T47D (cell line): Measurements from ENCODE around the gene ITGAV.

ENCODE experiments used
- DNase-seq, 2 experiments: peaks; one replicate each; pipeline versions ENCODE4 v3.0.0 to v3.0.0-alpha.2; 2011 to 2012; ENCODE audit warnings: low read depth in 1 of 2, low spot score in 1 of 2
- JUND ChIP-seq: IDR thresholded peaks from 2 replicates; pipeline ENCODE4 v1.6.1; 2012; ENCODE audit warnings: low read depth
- in situ Hi-C: cut with HindIII; loops from 2 replicates; pipeline ENCODE4 v1.10.0; 2016; ENCODE audit warnings: low sequenced_read_pairs, low pct_unique_long_range_greater_than_20kb

The ITGAV gene

GRCh38 chr2:186588421-186588820 lies 1.4 kb upstream of the ITGAV start:
- in situ Hi-C loops = no loop called here
- TF ChIP-seq JUND = no peak

GRCh38 chr2:186588940-186589611 lies 780 bp upstream of the ITGAV start:
- TF ChIP-seq JUND = no peak
- in situ Hi-C loops = no loop called here
- peak in 1 of 2 experiments; percentile 16 for DNase-seq

More at GRCh38 chr2:186588421-186588820, 1.4 kb upstream of the ITGAV start:
- DNase-seq = no peak

- no peak for TF ChIP-seq JUND
- no peak for DNase-seq
- in situ Hi-C loops = no loop called here
Measured at GRCh38 chr2:186590350-186590758, 498 bp downstream of the ITGAV start.

- in situ Hi-C loops = no loop called here
- TF ChIP-seq JUND = no peak
- DNase-seq = peak in 1 of 2 experiments; percentile 30
Measured at GRCh38 chr2:186590759-186591505, 1.1 kb downstream of the ITGAV start.

GRCh38 chr2:186591506-186591890 lies 1.6 kb downstream of the ITGAV start:
- in situ Hi-C loops = no loop called here
- no peak for DNase-seq
- TF ChIP-seq JUND = no peak

GRCh38 chr2:186592137-186592875 lies 2.5 kb downstream of the ITGAV start:
- in situ Hi-C loops = no loop called here
- TF ChIP-seq JUND = no peak
- no peak for DNase-seq

GRCh38 chr2:186593523-186593922 lies 3.7 kb downstream of the ITGAV start:
- no peak for DNase-seq
- in situ Hi-C loops = no loop called here
- no peak for TF ChIP-seq JUND

GRCh38 chr2:186594001-186594722 lies 4.3 kb downstream of the ITGAV start:
- TF ChIP-seq JUND = no peak
- no peak for DNase-seq
- in situ Hi-C loops = no loop called here

- no peak for TF ChIP-seq JUND
- in situ Hi-C loops = no loop called here
- DNase-seq = no peak
Measured at GRCh38 chr2:186595219-186595618, 5.4 kb downstream of the ITGAV start.

- in situ Hi-C loops = no loop called here
- no peak for TF ChIP-seq JUND
- no peak for DNase-seq
Measured at GRCh38 chr2:186599186-186599778, 9.4 kb downstream of the ITGAV start.

GRCh38 chr2:186603286-186603685 lies 13.4 kb downstream of the ITGAV start:
- DNase-seq = no peak
- in situ Hi-C loops = no loop called here
- no peak for TF ChIP-seq JUND

- DNase-seq = no peak
- no peak for TF ChIP-seq JUND
- in situ Hi-C loops = no loop called here
Measured at GRCh38 chr2:186605041-186605440, 15.2 kb downstream of the ITGAV start.
